COLO829 (cell line): ENCODE results near the gene NEO1.
A peak's percentile ranks its signal among the peaks of the same experiment; 100 is the strongest.

ENCODE experiments used
- DNase-seq: peaks from one replicate; pipeline ENCODE4 v3.0.0; 2012; ENCODE audit warnings: low spot score

Gene NEO1

GRCh38 chr15:73075160-73075859, 23.0 kb downstream of the NEO1 start:
- no peak for DNase-seq

- DNase-seq = no peak
These were observed 26.0 kb downstream of the NEO1 start for GRCh38 chr15:73078291-73078690.

GRCh38 chr15:73078722-73079121, 26.5 kb downstream of the NEO1 start:
- no peak for DNase-seq

GRCh38 chr15:73079565-73079964, 27.3 kb downstream of the NEO1 start:
- DNase-seq = no peak

- peak; percentile 4 for DNase-seq
These were observed 29.2 kb downstream of the NEO1 start for GRCh38 chr15:73081321-73081958.

GRCh38 chr15:73082812-73083211, 30.5 kb downstream of the NEO1 start:
- no peak for DNase-seq

GRCh38 chr15:73087098-73087497, 34.8 kb downstream of the NEO1 start:
- no peak for DNase-seq

GRCh38 chr15:73105064-73105463, 52.8 kb downstream of the NEO1 start:
- peak; percentile 3 for DNase-seq

- no peak for DNase-seq
These were observed 56.4 kb downstream of the NEO1 start for GRCh38 chr15:73108676-73109075.

GRCh38 chr15:73109765-73110164, 57.5 kb downstream of the NEO1 start:
- no peak for DNase-seq

GRCh38 chr15:73110201-73110600, 57.9 kb downstream of the NEO1 start:
- DNase-seq = no peak

- DNase-seq = no peak
These were observed 61.8 kb downstream of the NEO1 start for GRCh38 chr15:73114064-73114463.

GRCh38 chr15:73116164-73116563, 63.9 kb downstream of the NEO1 start:
- no peak for DNase-seq

GRCh38 chr15:73118055-73118454, 65.8 kb downstream of the NEO1 start:
- DNase-seq = no peak

GRCh38 chr15:73119478-73119877, 67.2 kb downstream of the NEO1 start:
- no peak for DNase-seq

GRCh38 chr15:73120269-73120668, 68.0 kb downstream of the NEO1 start:
- DNase-seq = no peak

GRCh38 chr15:73125219-73125618, 73.0 kb downstream of the NEO1 start:
- no peak for DNase-seq

- DNase-seq = peak; percentile 2
These were observed 75.2 kb downstream of the NEO1 start for GRCh38 chr15:73127302-73127936.

- no peak for DNase-seq
These were observed 78.6 kb downstream of the NEO1 start for GRCh38 chr15:73130830-73131229.

GRCh38 chr15:73134196-73134595, 81.9 kb downstream of the NEO1 start:
- no peak for DNase-seq

- no peak for DNase-seq
These were observed 86.9 kb downstream of the NEO1 start for GRCh38 chr15:73139041-73139743.

GRCh38 chr15:73139744-73140553, 87.7 kb downstream of the NEO1 start:
- DNase-seq = no peak
